Smooth muscle cell (in vitro differentiated cells): ENCODE measurements around the gene CHN1. TPM values are rescaled to one million over a fixed set of nuclear protein-coding genes. Genes with fewer than 3 reads are reported as not detected.

Source experiments
- DNase-seq: peaks from one replicate; lab custom pipeline; 2025; ENCODE audit not compliant: unreplicated experiment; lab: John Stamatoyannopoulos, UW
- H2AFZ ChIP-seq: fragments of 200-600 bp; sonication (generic); 2 replicates; pipeline ENCODE4 v1.6.0; 2016; ENCODE audit warnings: antibody characterized with exemption, low read depth, mild to moderate bottlenecking
- H3F3A ChIP-seq: fragments of 200-600 bp; sonication (generic); 2 replicates; pipeline ENCODE4 v1.6.0; 2017; ENCODE audit warnings: antibody characterized with exemption, low read depth
- H3K27ac ChIP-seq: fragments of 200-600 bp; sonication (generic); 2 replicates; pipeline ENCODE4 v1.5.1; 2016; ENCODE audit warnings: low read depth, mild to moderate bottlenecking
- H3K27me3 ChIP-seq: fragments of 200-600 bp; sonication (generic); 2 replicates; pipeline ENCODE4 v1.6.1; 2016; ENCODE audit warnings: low read depth, mild to moderate bottlenecking
- H3K36me3 ChIP-seq: fragments of 200-600 bp; sonication (generic); 2 replicates; pipeline ENCODE4 v1.5.1; 2016; ENCODE audit warnings: low read depth
- H3K4me1 ChIP-seq: fragments of 200-600 bp; sonication (generic); 2 replicates; pipeline ENCODE4 v1.5.1; 2016; ENCODE audit warnings: low read depth
- H3K4me2 ChIP-seq: fragments of 200-600 bp; sonication (generic); 2 replicates; pipeline ENCODE4 v1.6.0; 2016; ENCODE audit warnings: mild to moderate bottlenecking
- H3K4me3 ChIP-seq: fragments of 200-600 bp; sonication (generic); 2 replicates; pipeline ENCODE4 v1.5.1; 2016; ENCODE audit warnings: mild to moderate bottlenecking
- H3K79me2 ChIP-seq: fragments of 200-600 bp; sonication (generic); 2 replicates; pipeline ENCODE4 v1.6.0; 2016; ENCODE audit warnings: low read depth, mild to moderate bottlenecking
- H3K9ac ChIP-seq: fragments of 200-600 bp; sonication (generic); 2 replicates; pipeline ENCODE4 v1.6.0; 2016; ENCODE audit warnings: low read depth
- H3K9me3 ChIP-seq: fragments of 200-600 bp; sonication (generic); replicated peaks from 2 replicates; pipeline ENCODE4 v1.5.1; 2016; ENCODE audit warnings: low read depth
- H4K20me1 ChIP-seq: fragments of 200-600 bp; sonication (generic); 2 replicates; pipeline ENCODE4 v1.6.0; 2016; ENCODE audit warnings: low read depth
- CTCF ChIP-seq: fragments of 200-600 bp; sonication (generic); IDR thresholded peaks from 2 replicates; pipeline ENCODE4 v1.5.1; 2017; ENCODE audit warnings: borderline replicate concordance, mild to moderate bottlenecking, antibody characterized with exemption; ENCODE audit not compliant: insufficient read depth, poor library complexity, severe bottlenecking
- WGBS: methylation state at CpG from one replicate; pipeline ENCODE4 v1.1.7; 2016; ENCODE audit warnings: low lambda C conversion rate; 5-methylcytosine and 5-hydroxymethylcytosine counted together
- polyA plus RNA-seq: library from polyadenylated mRNA; unstranded; fragments of >200 nt; fragmentation: Nextera tagmentation; extraction: Ambion mirVana; gene quantifications from 2 replicates; pipeline ENCODE4 v1.2.1, GENCODE V29; 2016
- total RNA-seq: library from RNA; depleted of rRNA; stranded (reverse); fragments of >200 nt; gene quantifications from 2 replicates; pipeline ENCODE4 v1.2.3, GENCODE V29; 2014

CHN1 gene
- total and polyA plus RNA-seq, 2 experiments from 2014 or later: 33.5 to 44.8 TPM

- H3K9me3 ChIP-seq: no peaks in the 10 kb centered on the region
- H3K4me1 ChIP-seq: no peaks in the 10 kb centered on the region
These were observed 10.2 kb upstream of the CHN1 start for GRCh38 chr2:175015340-175015739.

GRCh38 chr2:175012516-175012915 lies 7.3 kb upstream of the CHN1 start:
- Histone ChIP-seq H3F3A (no peaks in the 10 kb centered on the region), H3K9me3 (no peaks in the 10 kb centered on the region), H3K27ac (no peak overlapping the region), H4K20me1 (no peaks in the 10 kb centered on the region), H3K4me2 (no peak overlapping the region), H2AFZ (no peak overlapping the region), H3K9ac (no peak overlapping the region), H3K36me3 (no peaks in the 10 kb centered on the region), H3K4me1 (peaks cover 7% of the 10 kb centered on the region), H3K79me2 (no peaks in the 10 kb centered on the region), H3K4me3 (no peak overlapping the region), H3K27me3 (peaks cover 7% of the 10 kb centered on the region)
- WGBS: 98% methylated on average over 2 of the region's 2 CpGs
- DNase-seq: no peak
- no peak for TF ChIP-seq CTCF

More at GRCh38 chr2:175015340-175015739, 10.2 kb upstream of the CHN1 start:
- Histone ChIP-seq H3K27ac (no peak overlapping the region), H4K20me1 (no peaks in the 10 kb centered on the region), H3K4me2 (no peak overlapping the region), H3K27me3 (no peaks in the 10 kb centered on the region), H2AFZ (no peak overlapping the region), H3K4me3 (no peak overlapping the region), H3F3A (no peaks in the 10 kb centered on the region), H3K9ac (no peak overlapping the region), H3K36me3 (no peaks in the 10 kb centered on the region), H3K79me2 (no peaks in the 10 kb centered on the region)
- TF ChIP-seq CTCF: no peak
- no peak for DNase-seq
- WGBS: 65% methylated on average over 3 of the region's 3 CpGs

GRCh38 chr2:175011505-175011904 lies 6.3 kb upstream of the CHN1 start:
- H3K36me3 ChIP-seq: no peaks in the 10 kb centered on the region
- no peak overlapping the region for H3K9ac ChIP-seq
- H2AFZ ChIP-seq: no peak overlapping the region
- H3K4me1 ChIP-seq: peaks cover 15% of the 10 kb centered on the region
- H3K27me3 ChIP-seq: peaks cover 17% of the 10 kb centered on the region
- no peak overlapping the region for H3K4me2 ChIP-seq
- no peak overlapping the region for H3K4me3 ChIP-seq
- H4K20me1 ChIP-seq: no peaks in the 10 kb centered on the region
- H3K79me2 ChIP-seq: no peaks in the 10 kb centered on the region
- no peaks in the 10 kb centered on the region for H3K9me3 ChIP-seq
- no peak for DNase-seq
- TF ChIP-seq CTCF: no peak
- no peaks in the 10 kb centered on the region for H3F3A ChIP-seq
- H3K27ac ChIP-seq: no peak overlapping the region
- 80% methylated on average over 1 of the region's 1 CpG for WGBS

GRCh38 chr2:175010848-175011254 lies 5.7 kb upstream of the CHN1 start:
- no peaks in the 10 kb centered on the region for H3K9me3 ChIP-seq
- 81% methylated on average over 1 of the region's 1 CpG for WGBS
- no peak for TF ChIP-seq CTCF

More at GRCh38 chr2:175010848-175011254, 5.7 kb upstream of the CHN1 start:
- Histone ChIP-seq H3K9ac (no peak overlapping the region), H3K4me3 (no peak overlapping the region), H3K4me1 (peaks cover 22% of the 10 kb centered on the region), H3K4me2 (no peak overlapping the region), H3K27ac (no peak overlapping the region), H2AFZ (no peak overlapping the region), H3K27me3 (peaks cover 24% of the 10 kb centered on the region), H3K36me3 (no peaks in the 10 kb centered on the region), H3K79me2 (no peaks in the 10 kb centered on the region), H3F3A (no peaks in the 10 kb centered on the region), H4K20me1 (no peaks in the 10 kb centered on the region)
- DNase-seq: no peak
